Natural killer cell (primary cell): ENCODE results near the gene FMN1. TPM values are rescaled to one million over a fixed set of nuclear protein-coding genes. Genes with fewer than 3 reads are reported as not detected.

ENCODE experiments used
- ATAC-seq, 3 donors: fragments of 150-1000 bp in 2 of 3; fragments of 200-7000 bp in 1 of 3; cut with Tn5 transposase; 1 replicate in 1 of 3; 2 replicates in 2 of 3; pipeline ENCODE4 v1.10.0; 2021; ENCODE audit warnings: mild to moderate bottlenecking in 2 of 3, moderate library complexity in 2 of 3
- DNase-seq, 2 donors: peaks; one replicate each; pipeline versions ENCODE4 v3.0.0 to v3.0.0-alpha.2; 2013 to 2021; ENCODE audit warnings: mixed read lengths in 1 of 2
- H3K27ac ChIP-seq: one replicate; pipeline ENCODE4 v1.5.1; 2013; ENCODE audit warnings: mild to moderate bottlenecking, low read length
- H3K27me3 ChIP-seq: one replicate; pipeline ENCODE4 v1.6.1; 2013; ENCODE audit warnings: low read length; ENCODE audit not compliant: control insufficient read depth, insufficient read depth
- H3K36me3 ChIP-seq: one replicate; pipeline ENCODE4 v1.6.1; 2013; ENCODE audit warnings: low read length; ENCODE audit not compliant: control insufficient read depth, insufficient read depth
- H3K4me1 ChIP-seq: one replicate; pipeline ENCODE4 v1.6.1; 2013; ENCODE audit warnings: low read length; ENCODE audit not compliant: control insufficient read depth, insufficient read depth
- H3K4me3 ChIP-seq: one replicate; pipeline ENCODE4 v1.5.1; 2013; ENCODE audit warnings: low read length
- H3K9me3 ChIP-seq: one replicate; pipeline ENCODE4 v1.6.1; 2013; ENCODE audit warnings: low read length; ENCODE audit not compliant: control insufficient read depth, insufficient read depth
- H3K27ac Mint-ChIP-seq, 2 donors: one replicate each; pipeline ENCODE4 v1.8.0; 2022; ENCODE audit warnings: mild to moderate bottlenecking in 2 of 2, mixed read lengths in 2 of 2, moderate library complexity in 1 of 2
- H3K27me3 Mint-ChIP-seq, 2 donors: one replicate each; pipeline ENCODE4 v1.8.0; 2022; ENCODE audit warnings: low read depth in 2 of 2, mixed read lengths in 2 of 2
- H3K36me3 Mint-ChIP-seq: one replicate; pipeline ENCODE4 v1.8.0; 2022; ENCODE audit warnings: mixed read lengths
- H3K4me1 Mint-ChIP-seq, 2 donors: one replicate each; pipeline ENCODE4 v1.8.0; 2022; ENCODE audit warnings: mixed read lengths in 2 of 2
- H3K4me3 Mint-ChIP-seq: one replicate; pipeline ENCODE4 v1.8.0; 2022; ENCODE audit warnings: mild to moderate bottlenecking, moderate library complexity, mixed read lengths
- H3K9me3 Mint-ChIP-seq, 2 donors: one replicate each; pipeline ENCODE4 v1.8.0; 2022; ENCODE audit warnings: mixed read lengths in 2 of 2
- WGBS: methylation state at CpG from one replicate; pipeline ENCODE4 v1.1.7; 2013; ENCODE audit warnings: missing lambda C conversion rate; ENCODE audit not compliant: insufficient coverage; 5-methylcytosine and 5-hydroxymethylcytosine counted together
- intact Hi-C: fragments of 100-400 bp; cut with micrococcal nuclease; formaldehyde crosslinking; loops from one replicate; pipeline ENCODE4 v1.14.2; 2022
- total RNA-seq, 4 donors: library from RNA; stranded (reverse); fragments of 120-200 nt in 1 of 4; gene quantifications; one replicate each; pipeline versions ENCODE4 v1.2.3 to v1.2.4, GENCODE V29; 2013 to 2022
- TF ChIP-seq, protein P1 (sequence below): fragments of 200-600 bp; IDR thresholded peaks from one replicate; pipeline ENCODE4 v1.8.0; 2022; ENCODE audit warnings: antibody characterized with exemption

FMN1 gene
- total RNA-seq, 3 donors from 2014 or later (not counting 1 experiment from before 2014, with no cell fraction given), result 2.0 to 19.2 (median 2.2) TPM

DNA sequence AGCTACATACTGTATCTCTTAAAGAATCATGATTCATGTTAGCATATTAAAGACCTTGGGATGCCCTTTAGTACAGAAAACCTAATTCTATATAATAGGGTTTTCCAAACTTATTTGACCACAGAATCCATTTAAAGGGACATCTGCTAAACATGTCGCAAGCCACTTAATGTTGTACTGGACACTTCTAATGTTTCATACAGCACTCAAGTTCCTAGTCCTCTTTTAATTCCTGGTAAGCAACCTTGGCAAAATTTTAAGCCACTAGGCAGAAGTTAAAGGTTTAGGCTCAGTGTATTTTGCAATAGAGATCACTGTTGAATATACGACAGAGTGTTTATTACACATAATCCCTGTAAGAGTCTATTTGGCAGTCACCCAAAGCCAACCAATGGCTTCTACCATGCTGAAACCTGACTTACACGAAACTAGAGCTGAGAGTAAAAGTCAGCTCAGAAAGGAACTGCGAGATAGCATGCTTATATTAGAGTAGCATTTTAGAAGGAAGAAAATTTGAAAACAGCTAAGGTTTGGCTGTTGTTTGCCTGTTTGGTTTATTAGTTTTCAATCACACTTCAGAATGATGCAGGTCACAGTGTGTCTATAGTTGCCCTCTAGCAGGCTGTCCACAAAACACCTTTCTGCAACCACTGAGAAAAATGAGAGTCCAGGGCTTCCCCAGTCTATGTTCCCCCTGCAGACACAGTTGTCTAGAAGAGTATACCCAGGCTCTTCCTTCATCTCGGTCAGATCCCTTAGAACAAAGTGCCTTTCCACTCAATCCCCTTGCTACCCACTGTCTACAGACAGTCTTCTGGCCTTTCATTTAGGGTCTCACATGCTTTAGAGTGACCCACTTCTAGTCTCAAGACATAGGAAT, 104.4 kb downstream of the FMN1 start:
- intact Hi-C loops, result loop anchor here (5.0 kb wide), 2 partner anchors 137 to 202 kb away; no protein-coding TSS in a partner anchor
- H3K4me3 Mint-ChIP-seq, result no peak overlapping the region
- WGBS, result 81% methylated on average over 5 of the region's 5 CpGs
- H3K27ac ChIP-seq, result no peak overlapping the region
- H3K9me3 ChIP-seq, result no peaks in the 10 kb centered on the region
- no peak overlapping the region for H3K4me3 ChIP-seq
- TF ChIP-seq, protein P1, sequence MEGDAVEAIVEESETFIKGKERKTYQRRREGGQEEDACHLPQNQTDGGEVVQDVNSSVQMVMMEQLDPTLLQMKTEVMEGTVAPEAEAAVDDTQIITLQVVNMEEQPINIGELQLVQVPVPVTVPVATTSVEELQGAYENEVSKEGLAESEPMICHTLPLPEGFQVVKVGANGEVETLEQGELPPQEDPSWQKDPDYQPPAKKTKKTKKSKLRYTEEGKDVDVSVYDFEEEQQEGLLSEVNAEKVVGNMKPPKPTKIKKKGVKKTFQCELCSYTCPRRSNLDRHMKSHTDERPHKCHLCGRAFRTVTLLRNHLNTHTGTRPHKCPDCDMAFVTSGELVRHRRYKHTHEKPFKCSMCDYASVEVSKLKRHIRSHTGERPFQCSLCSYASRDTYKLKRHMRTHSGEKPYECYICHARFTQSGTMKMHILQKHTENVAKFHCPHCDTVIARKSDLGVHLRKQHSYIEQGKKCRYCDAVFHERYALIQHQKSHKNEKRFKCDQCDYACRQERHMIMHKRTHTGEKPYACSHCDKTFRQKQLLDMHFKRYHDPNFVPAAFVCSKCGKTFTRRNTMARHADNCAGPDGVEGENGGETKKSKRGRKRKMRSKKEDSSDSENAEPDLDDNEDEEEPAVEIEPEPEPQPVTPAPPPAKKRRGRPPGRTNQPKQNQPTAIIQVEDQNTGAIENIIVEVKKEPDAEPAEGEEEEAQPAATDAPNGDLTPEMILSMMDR, result no peak
- no peak for ATAC-seq
- H3K9me3 Mint-ChIP-seq, result no peaks in the 10 kb centered on the region
- no peaks in the 10 kb centered on the region for H3K36me3 Mint-ChIP-seq
- no peaks in the 10 kb centered on the region for H3K36me3 ChIP-seq
- no peaks in the 10 kb centered on the region for H3K27me3 ChIP-seq
- no peak overlapping the region for H3K27ac Mint-ChIP-seq
- H3K4me1 Mint-ChIP-seq, result peaks cover 0 to 9% of the 10 kb centered on the region in 2 donors
- no peaks in the 10 kb centered on the region for H3K4me1 ChIP-seq
- H3K27me3 Mint-ChIP-seq, result peaks cover 0 to 3% of the 10 kb centered on the region in 2 donors
- DNase-seq, result no peak

GRCh38 chr15:33089165-33089877, 105.2 kb downstream of the FMN1 start:
- H3K27ac ChIP-seq, result no peak overlapping the region
- no peaks in the 10 kb centered on the region for H3K9me3 ChIP-seq
- ATAC-seq (no peak), DNase-seq (no peak)
- Mint-ChIP-seq H3K4me3 (no peak overlapping the region), H3K4me1 (peaks cover 0 to 9% of the 10 kb centered on the region in 2 donors), H3K36me3 (no peaks in the 10 kb centered on the region), H3K9me3 (no peaks in the 10 kb centered on the region), H3K27ac (no peak overlapping the region), H3K27me3 (peaks cover 0 to 3% of the 10 kb centered on the region in 2 donors)
- no peaks in the 10 kb centered on the region for H3K4me1 ChIP-seq
- intact Hi-C loops, result loop anchor here (5.0 kb wide), 2 partner anchors 138 to 203 kb away; no protein-coding TSS in a partner anchor
- no peaks in the 10 kb centered on the region for H3K36me3 ChIP-seq
- no peaks in the 10 kb centered on the region for H3K27me3 ChIP-seq
- WGBS, result 94% methylated on average over 6 of the region's 7 CpGs
- no peak overlapping the region for H3K4me3 ChIP-seq
- TF ChIP-seq, protein P1, result no peak

- whole genome bisulfite sequencing, result 22% methylated on average over 4 of the region's 4 CpGs
- peak; percentile 66 to 75 (median 71) for ATAC-seq
- peak in 1 of 2 donors; percentile 73 for DNase-seq
These were observed 107.9 kb downstream of the FMN1 start for GRCh38 chr15:33086500-33087121.

More at GRCh38 chr15:33086500-33087121, 107.9 kb downstream of the FMN1 start:
- H3K27me3 Mint-ChIP-seq, result peaks cover 0 to 3% of the 10 kb centered on the region in 2 donors
- no peaks in the 10 kb centered on the region for H3K4me1 Mint-ChIP-seq
- H3K4me3 Mint-ChIP-seq, result no peak overlapping the region
- H3K27ac Mint-ChIP-seq, result no peak overlapping the region
- no peaks in the 10 kb centered on the region for H3K9me3 Mint-ChIP-seq
- Histone ChIP-seq H3K36me3 (no peaks in the 10 kb centered on the region), H3K4me1 (no peaks in the 10 kb centered on the region), H3K9me3 (no peaks in the 10 kb centered on the region), H3K27ac (no peak overlapping the region), H3K27me3 (no peaks in the 10 kb centered on the region), H3K4me3 (no peak overlapping the region)
- TF ChIP-seq, protein P1, result peak; percentile 65
- no peaks in the 10 kb centered on the region for H3K36me3 Mint-ChIP-seq
- intact Hi-C loops, result loop anchor here (1.0 to 5.0 kb wide), 3 partner anchors 46 to 206 kb away; no protein-coding TSS in a partner anchor
